Erythroblast (primary cell): ENCODE data around the gene FCER2.
A peak's percentile ranks its signal among the peaks of the same experiment; 100 is the strongest.

Experiments used
- DNase-seq, 2 experiments: peaks; one replicate each; lab custom pipeline; 2025; lab: John Stamatoyannopoulos, UW
- GATA1 ChIP-seq: IDR thresholded peaks from 2 replicates; pipeline ENCODE4 v1.6.1; 2011; ENCODE audit warnings: low read depth, mild to moderate bottlenecking, control low read depth, low read length, moderate library complexity
- POLR2A ChIP-seq: IDR thresholded peaks from 2 replicates; pipeline ENCODE4 v1.6.1; 2011; ENCODE audit warnings: mild to moderate bottlenecking, low read length

FCER2 gene

GRCh38 chr19:7703332-7703731, 1.4 kb upstream of the FCER2 start:
- TF ChIP-seq GATA1: no peak
- no peak for DNase-seq

GRCh38 chr19:7701049-7701653, 780 bp downstream of the FCER2 start:
- DNase-seq: no peak
- no peak for TF ChIP-seq POLR2A
- no peak for TF ChIP-seq GATA1

DNA sequence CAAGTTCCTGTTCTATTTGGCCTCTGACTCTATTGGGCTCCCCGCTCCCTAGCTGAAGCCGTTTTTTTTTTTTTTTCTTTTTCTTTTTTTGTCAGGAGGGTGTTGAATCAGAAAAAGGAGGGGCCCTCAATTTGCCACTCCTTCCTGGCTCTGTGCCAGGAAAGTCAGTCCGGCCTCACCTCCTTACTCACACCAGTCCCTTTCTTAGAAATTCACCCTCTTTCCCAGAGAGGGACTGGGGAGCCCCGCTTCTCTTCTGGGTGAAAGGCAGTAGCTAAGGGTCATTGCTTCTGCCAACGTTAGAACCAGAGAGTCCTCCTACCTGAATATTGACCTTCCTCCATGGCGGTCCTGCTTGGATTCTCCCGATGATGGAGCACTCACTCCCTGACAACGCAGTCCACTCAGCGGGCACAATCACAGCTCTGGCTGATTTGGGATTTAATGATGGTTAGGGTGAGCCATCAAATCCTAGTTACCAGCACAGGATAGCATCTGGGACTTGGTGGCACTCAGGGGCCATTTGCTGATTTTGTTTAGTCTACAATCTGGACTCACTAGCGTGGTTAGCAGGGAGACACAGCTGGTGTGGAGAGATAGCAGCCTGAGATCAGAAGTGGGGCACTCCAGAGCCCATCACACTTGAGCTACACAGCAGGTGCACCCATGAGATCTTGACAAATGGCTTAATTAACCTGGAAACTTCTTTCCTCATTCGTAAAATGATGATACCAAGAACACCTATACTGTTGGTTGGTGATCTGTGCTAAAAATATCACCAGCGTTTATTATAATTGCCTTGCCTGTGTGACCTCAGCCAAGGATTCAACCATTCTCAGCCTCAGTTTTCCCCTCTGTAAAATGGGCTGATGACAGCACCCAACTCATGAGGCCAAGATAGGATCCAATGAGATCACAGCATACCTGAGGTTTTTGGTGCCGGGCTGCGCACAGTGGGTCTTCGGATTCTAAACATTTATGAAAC, 2.2 kb downstream of the FCER2 start:
- peak; percentile 58 to 74 for DNase-seq
- TF ChIP-seq GATA1 (no peak), POLR2A (no peak)

DNA sequence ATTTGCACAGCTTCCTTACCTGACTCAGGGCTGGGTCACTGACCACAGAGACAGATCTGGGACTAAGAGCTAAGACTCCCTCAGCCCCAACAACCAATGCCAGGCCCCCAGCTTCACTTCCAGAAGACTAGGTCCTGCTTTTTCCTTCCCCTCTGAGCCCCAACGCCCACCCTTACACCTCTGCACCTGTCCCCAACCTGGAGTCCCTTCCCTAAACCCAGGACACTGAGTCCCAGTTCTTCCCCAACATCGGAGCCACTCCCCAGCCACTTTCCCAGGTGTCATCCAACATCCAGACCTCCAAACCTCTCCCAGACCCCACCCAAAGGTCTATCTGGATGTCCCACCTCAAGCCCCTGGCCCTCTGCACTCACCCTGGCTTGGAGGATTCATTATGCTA, 2.9 kb downstream of the FCER2 start:
- TF ChIP-seq POLR2A (no peak), GATA1 (no peak)
- no peak for DNase-seq

GRCh38 chr19:7698583-7698982, 3.3 kb downstream of the FCER2 start:
- DNase-seq: no peak
- TF ChIP-seq GATA1: no peak
- TF ChIP-seq POLR2A: no peak

DNA sequence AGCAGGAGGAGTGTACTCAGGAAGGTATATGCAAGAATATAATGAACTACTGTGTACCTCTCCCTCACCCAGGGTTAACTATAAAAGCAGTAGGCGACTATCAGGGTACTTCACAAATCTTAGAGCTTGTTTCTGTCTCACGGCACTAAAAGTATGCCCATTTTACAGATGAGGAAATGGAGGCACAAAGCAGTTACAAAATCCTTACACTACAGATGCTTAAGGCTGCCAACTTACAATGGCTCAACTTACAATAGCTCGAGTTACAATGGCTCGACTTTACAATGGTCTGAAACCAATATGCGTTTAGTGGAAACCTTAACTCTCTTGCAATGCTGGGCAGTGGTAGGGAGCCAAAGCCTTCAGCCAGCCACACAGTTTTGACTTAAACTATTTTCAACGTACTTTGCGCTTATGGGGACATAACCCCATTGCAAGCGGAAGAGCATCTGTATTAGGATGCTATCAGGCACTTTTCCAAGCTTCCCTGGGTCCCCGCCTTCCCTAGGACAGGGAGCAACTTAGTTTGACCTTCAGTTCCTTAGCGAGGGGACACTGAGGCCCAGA, 4.1 kb downstream of the FCER2 start:
- TF ChIP-seq GATA1 (no peak), POLR2A (no peak)
- no peak for DNase-seq

GRCh38 chr19:7694499-7694898, 7.4 kb downstream of the FCER2 start:
- TF ChIP-seq POLR2A (no peak), GATA1 (no peak)
- DNase-seq: no peak

DNA sequence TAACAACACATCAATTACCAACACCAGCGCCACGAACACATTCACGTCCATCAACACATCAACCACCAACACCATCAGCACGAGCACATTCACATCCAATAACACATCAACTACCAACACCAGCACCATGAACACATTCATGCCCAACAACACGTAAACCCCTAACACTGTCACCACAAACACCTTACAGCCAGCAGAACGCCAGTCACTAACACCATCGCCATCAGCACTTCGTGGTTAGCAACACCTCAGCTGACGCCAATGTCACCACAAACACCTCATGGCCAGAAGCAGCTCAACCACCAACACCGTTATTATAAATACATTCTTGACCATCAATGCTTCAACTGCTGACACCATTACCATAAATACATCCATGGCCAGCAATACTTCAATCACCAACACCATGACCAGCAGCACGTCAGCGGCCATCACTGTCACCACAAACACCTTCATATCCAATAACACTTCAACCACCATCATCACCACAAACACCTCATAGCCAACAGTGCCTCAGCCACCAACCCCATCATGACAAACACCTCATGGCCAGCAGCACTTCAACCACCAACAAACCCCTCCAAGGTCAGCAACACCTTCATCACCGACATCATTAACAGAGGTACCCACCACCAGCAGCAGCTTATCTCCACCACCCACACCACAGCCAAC, 9.4 kb downstream of the FCER2 start:
- DNase-seq: no peak
- TF ChIP-seq POLR2A: no peak
- no peak for TF ChIP-seq GATA1

GRCh38 chr19:7691497-7691896, 10.4 kb downstream of the FCER2 start:
- TF ChIP-seq GATA1: no peak
- no peak for TF ChIP-seq POLR2A
- DNase-seq: no peak

DNA sequence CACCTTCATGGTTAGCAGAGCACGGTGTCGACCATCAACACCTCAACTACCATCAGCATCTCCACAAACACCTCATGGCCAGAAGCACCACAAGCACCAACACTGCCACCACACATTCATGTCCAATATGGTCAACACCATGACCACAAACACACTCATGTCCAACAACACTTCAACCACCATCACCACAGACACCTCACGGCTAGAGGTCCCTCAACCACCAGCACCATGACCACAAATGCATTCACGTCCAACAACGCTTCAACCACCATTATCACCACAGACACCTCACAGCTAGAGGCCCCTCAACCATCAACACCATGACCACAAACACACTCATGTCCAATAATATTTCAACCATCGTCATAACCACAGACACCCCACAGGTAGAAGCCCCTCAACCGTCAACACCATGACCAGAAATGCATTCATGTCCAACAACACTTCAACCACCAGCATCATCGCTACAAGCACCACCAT, 11.1 kb downstream of the FCER2 start:
- no peak for DNase-seq

GRCh38 chr19:7689165-7689564, 12.8 kb downstream of the FCER2 start:
- TF ChIP-seq GATA1 (no peak), POLR2A (no peak)
- DNase-seq: no peak

More for the DNA sequence above, 11.1 kb downstream of the FCER2 start:
- no peak for TF ChIP-seq POLR2A
- TF ChIP-seq GATA1: no peak

- no peak for TF ChIP-seq POLR2A
- no peak for TF ChIP-seq GATA1
These were observed 14.8 kb downstream of the FCER2 start for GRCh38 chr19:7687177-7687576.

More at GRCh38 chr19:7687177-7687576, 14.8 kb downstream of the FCER2 start:
- no peak for DNase-seq
